SK-N-MC (cell line): ENCODE data around the gene RETREG2.

Source experiments
- EZH2 ChIP-seq: fragments of 200-600 bp; sonication (generic); IDR thresholded peaks from one replicate; pipeline ENCODE4 v1.6.1; 2017; ENCODE audit warnings: antibody characterized with exemption
- FOXP2 ChIP-seq: optimal IDR thresholded peaks from 2 replicates; pipeline ENCODE3; 2011; ENCODE audit warnings: mild to moderate bottlenecking, moderate library complexity; ENCODE audit not compliant: insufficient read depth; ENCODE audit errors: extremely low read length, control extremely low read depth
- POLR2AphosphoS5 ChIP-seq: IDR thresholded peaks from 2 replicates; pipeline ENCODE4 v1.6.1; 2012; ENCODE audit warnings: mild to moderate bottlenecking, low read depth, low read length, borderline replicate concordance

- TF ChIP-seq POLR2AphosphoS5 (no peak), EZH2 (no peak), FOXP2 (no peak)
Observed at GRCh38 chr2:219174801-219175200, 3.3 kb upstream of the RETREG2 start.
